HG03175 (cell line): ENCODE measurements around the gene SLC6A8.
"Not testable (repeated sequence)": the region's sequence is repeated elsewhere in the genome, so short reads cannot be mapped to it uniquely, and the experiment has no call there.

Experiments used
- ATAC-seq: cut with Tn5 transposase; IDR thresholded peaks from one replicate; pipeline ENCODE4 v1.9.1; 2021; ENCODE audit warnings: mild to moderate bottlenecking, moderate library complexity; ENCODE audit not compliant: unreplicated experiment

Gene SLC6A8

DNA sequence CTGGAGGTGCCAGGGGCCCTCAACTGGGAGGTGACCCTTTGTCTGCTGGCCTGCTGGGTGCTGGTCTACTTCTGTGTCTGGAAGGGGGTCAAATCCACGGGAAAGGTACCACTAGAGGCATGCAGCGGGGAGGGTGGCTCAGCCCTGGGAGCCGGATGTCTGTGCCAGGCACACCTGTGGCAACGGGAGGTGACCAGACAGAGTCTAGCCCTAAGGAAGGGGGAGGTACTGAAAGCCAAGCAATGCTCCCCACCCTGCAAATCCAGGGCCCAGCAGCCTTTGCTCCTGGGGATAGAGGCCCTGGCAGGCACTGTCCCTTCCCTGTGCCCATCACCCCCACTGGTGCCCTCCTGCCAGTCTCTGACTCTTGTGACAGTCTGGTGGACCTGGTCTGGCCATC is 4.3 kb downstream of the SLC6A8 start:
- no peak for ATAC-seq

DNA sequence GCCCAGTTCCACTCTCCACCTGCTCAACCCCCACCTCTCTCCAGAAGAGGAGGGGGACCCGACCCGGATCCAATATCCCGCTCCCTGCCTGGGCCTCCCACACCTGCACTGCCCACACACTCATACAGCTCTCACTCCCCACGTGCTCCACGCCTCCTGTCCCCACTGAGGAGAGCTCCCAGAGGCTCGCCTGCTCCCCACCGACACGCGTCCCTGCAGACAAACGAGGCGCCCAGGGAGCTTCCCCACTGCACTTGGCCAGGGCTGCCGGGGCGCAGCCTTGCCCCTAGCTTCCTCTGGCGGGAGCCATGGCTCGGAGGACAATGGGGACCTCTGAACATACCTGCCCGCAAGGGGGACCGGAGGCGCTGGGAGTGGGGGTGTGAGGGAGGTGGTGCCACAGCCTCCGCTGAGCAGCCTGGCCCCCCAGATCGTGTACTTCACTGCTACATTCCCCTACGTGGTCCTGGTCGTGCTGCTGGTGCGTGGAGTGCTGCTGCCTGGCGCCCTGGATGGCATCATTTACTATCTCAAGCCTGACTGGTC is 5.0 kb downstream of the SLC6A8 start:
- no peak for ATAC-seq

DNA sequence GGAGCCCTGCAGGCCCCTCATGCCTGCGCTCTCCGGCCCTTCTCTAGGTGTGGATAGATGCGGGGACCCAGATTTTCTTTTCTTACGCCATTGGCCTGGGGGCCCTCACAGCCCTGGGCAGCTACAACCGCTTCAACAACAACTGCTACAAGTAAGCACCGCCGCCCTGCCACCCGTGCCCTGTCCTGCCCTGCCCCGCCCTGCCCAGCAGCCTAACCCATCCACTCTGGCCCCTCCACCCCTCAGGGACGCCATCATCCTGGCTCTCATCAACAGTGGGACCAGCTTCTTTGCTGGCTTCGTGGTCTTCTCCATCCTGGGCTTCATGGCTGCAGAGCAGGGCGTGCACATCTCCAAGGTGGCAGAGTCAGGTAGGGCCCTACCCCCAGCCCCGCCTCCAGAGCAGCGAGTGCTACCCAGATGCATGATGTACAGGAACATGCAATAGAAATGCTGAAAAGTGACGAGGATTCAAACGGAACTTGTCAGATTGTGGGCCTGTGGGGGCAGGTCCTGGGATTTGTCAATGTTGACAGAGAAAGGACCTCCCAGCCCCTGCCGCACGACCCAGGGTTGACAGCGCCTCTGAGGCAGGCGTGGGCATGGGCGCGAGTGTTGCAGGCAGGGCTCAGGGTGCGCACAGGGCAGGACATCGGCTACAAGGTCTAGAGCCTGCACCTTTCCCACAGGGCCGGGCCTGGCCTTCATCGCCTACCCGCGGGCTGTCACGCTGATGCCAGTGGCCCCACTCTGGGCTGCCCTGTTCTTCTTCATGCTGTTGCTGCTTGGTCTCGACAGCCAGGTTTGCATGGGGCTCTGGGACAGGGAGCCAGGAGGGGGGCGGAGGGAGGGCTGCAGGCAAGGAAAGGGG is 5.7 kb downstream of the SLC6A8 start:
- no peak for ATAC-seq

DNA sequence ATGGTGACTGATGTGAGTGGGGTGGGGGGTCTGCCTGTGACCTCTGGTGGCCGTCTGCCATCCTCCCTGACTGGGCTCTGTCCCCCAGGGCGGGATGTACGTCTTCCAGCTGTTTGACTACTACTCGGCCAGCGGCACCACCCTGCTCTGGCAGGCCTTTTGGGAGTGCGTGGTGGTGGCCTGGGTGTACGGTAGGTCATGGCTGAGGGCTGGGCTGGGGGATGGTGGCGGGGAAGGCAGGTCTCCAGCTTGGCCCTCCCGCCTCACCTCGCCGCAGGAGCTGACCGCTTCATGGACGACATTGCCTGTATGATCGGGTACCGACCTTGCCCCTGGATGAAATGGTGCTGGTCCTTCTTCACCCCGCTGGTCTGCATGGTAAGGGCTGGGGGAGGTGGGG is 6.5 kb downstream of the SLC6A8 start:
- ATAC-seq = not testable (repeated sequence)

DNA sequence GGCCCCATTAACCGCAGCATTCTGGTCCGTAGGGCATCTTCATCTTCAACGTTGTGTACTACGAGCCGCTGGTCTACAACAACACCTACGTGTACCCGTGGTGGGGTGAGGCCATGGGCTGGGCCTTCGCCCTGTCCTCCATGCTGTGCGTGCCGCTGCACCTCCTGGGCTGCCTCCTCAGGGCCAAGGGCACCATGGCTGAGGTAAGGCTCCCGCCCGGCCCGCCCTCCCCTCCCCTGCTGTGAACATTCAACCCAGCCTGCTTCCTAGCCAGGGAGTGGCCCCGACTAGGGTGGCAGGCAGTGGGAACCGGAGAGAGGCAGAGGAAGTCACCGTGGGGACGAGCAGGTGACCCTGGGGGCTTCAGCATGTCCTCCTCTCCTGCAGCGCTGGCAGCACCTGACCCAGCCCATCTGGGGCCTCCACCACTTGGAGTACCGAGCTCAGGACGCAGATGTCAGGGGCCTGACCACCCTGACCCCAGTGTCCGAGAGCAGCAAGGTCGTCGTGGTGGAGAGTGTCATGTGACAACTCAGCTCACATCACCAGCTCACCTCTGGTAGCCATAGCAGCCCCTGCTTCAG is 7.1 kb downstream of the SLC6A8 start:
- ATAC-seq = no peak

DNA sequence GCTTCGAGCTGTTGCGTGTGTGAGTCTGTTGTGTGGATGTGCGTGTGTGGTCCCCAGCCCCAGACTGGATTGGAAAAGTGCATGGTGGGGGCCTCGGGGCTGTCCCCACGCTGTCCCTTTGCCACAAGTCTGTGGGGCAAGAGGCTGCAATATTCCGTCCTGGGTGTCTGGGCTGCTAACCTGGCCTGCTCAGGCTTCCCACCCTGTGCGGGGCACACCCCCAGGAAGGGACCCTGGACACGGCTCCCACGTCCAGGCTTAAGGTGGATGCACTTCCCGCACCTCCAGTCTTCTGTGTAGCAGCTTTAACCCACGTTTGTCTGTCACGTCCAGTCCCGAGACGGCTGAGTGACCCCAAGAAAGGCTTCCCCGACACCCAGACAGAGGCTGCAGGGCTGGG is 8.4 kb downstream of the SLC6A8 start:
- ATAC-seq = no peak

DNA sequence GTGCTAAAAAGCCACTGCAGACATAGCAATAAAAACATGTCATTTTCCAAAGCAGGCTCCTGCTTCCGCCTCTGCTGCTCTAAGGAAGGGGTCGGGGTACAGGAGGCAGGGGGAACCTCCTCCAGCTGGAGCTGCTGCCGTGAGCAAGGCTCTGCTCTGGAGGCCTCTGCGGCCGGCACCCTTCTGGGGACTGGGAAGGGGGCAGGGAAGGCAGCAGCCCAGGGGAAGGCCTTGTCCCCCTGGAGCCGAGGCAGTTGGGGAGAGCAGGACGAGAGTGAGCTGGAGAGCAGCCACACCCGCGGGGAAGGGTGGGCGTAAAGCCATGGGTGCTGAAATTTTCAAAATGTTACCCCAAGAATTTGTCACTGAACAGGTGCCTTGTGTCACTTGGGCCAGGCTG is 8.8 kb downstream of the SLC6A8 start:
- ATAC-seq = not testable (repeated sequence)

DNA sequence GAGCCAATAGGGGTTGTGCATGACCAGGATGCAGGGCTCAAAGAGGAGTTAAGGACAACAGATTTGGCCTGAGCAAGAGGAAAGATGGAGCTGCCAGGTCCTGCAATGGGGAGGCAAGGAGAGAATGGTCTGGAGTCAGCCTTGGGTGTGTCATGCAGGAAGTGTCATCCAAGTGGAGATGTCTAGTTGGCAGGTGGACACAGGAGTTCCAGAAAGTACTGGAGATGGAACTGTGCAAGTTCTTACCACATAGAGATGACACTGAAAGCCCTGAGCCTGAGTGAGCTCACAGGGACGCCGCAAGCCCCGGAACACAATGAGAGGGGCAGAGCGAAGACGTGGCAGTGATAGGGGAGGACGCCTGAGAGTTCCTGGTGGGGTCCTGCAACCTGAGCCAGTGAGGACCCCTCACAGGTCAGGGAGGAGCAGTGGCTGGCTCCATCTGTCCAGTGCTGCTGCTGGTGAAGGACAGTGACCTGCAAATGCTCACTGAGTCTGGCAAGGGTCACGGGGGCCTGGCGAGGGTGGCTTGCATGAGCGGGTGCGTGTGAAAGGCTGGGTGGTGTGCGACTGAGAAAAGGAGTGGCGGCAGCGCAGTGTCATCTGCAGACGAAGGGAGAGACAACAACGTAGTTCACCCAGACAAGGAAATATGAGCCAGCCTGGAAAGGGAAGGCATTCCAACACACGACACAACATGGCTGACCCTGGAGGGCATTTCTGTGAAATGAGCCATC is 9.4 kb downstream of the SLC6A8 start:
- not testable (repeated sequence) for ATAC-seq

DNA sequence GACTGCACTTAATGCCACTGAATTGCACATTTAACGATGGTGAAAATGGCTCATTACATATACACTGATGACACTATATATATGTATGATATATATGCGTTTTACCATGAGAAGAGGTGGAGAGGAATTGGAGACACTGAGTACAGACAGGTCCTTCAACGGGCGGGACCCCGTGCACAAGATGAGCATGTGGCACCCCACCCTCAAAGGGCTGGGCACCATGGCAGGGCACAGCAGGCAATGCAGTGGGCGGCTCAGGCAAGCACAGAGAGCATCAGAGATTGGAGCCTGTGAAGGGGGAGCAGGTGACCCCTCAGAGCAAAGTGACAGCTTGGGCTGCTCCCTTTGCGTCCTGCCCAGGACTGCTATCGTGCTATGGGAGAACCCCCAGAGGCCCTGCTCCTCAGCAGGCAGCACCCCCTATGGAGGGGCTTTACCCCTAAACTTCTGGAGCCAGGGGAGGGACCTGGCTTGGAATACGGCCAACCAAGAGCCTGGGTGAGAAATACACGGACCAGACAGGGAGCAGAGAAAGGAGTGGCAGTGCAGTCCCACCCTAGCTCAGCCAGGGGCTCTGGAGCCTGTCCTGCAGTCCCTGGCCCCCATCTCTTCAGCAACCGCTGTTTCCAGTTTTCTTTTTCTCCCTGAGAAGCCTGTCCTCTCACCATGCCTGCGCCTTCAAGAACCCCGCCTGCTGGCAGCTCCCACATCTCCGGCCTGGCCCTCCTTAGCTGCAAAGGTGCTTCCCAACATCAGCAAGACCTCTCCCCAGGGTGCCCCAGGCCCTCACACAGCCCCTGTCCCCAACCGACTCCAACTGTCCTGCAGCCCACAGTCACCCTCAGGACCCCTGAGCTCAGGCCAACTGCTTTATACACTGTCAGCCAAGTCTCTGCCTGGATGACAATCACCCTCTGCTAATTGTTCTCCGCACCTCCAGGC is 10.5 kb downstream of the SLC6A8 start:
- ATAC-seq = no peak

DNA sequence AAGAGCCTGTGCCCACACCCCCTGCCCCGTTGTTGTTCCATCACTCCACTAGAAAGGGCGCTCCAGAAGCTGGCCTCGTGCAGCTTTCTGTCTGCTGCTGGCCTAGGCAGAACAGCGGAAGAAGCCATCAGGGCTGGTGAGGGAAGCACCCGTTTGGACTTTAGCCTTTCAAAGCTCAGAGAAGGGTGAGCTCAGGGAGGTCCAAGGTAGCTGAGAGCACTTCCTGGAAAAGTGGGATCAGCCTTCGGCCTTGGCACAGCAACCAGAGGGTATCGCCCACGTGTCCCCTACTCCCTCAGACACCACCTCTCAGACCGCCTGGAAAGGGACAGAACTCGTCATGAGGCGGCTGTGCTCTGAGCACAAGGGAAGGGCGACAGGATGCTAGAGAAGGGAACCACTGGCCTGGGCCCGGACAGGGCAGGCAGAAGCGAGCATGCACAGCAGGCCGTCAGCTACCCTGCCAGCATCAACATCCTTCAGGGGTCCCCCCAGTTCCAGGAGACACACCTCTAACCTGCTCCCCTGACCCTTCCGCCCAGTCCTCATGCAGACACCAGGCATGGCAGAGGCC is 11.6 kb downstream of the SLC6A8 start:
- ATAC-seq = not testable (repeated sequence)

DNA sequence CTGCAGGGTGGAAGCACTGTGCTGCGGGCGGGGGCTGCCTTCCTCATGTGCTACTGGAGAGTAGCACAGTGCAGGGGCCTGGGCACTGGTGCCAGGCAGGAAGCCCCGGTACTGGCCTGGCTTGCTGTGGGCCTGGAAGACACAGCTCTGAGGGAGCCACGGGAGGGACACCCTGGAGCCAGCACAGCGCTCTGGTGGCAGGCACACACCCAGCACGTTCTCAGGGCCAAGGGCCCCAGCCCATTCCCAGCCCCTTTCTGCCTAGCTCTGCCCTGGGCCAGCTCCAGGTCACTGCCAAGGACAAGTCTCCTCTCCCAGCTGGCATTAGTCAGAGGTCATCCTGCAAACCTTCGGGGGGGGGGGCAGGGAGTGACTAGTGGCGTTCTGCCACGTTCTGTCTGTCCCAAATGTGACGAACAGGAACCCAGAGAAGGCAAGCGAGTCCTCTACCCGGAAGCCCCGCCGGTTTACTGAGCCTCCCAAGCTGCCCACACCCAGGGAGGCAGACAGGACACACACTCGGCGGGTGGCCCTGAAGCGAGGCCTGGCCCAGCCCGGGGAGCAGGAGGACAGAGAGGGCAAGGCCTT is 12.2 kb downstream of the SLC6A8 start:
- ATAC-seq = not testable (repeated sequence)

DNA sequence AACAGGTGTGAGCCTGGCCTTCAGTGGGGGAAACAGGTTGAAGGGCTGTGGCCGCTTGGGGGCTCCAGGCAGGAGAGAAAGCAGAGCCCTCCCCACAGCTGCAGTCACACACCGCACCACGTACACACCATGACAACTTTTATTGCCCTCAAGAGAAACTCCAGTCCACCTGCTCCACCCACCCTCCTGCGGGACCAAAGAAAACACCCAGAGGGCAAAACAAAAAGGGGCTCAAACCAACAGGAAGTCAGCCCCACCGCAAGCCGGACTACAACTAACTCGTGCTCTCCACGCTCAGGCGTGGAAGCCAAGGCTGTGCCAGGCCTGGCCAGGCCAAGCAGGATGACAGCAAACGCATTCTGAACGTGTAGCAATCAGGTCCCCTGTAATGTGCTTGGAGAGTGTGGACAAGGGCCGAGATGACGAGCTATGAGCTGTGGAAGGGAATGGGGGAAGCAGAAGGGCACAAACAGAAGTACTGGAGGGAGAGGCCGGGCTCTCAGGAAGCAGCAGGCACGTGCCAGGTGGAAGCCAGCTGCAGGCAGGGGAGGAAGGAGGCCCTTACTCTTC is 12.7 kb downstream of the SLC6A8 start:
- no peak for ATAC-seq

DNA sequence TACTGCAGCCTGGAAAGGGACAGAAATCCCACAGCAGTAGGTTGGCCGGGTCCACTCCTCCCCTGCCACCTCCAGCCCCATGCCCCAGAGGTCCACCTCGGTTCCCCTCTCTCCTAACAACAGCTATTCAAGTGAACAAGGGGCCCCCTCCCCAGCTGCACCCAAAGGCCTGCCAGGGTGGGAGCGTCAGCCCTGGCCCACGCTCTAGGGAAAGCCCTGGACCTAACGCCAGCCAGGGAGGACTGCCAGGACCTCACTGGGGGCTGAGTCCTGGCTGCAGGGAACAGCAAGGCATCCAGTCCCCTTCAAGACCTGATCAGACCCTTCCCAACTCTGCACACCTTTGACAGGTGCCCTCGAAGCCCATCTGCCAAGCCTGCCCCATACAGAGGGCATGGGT is 13.2 kb downstream of the SLC6A8 start:
- ATAC-seq = no peak

DNA sequence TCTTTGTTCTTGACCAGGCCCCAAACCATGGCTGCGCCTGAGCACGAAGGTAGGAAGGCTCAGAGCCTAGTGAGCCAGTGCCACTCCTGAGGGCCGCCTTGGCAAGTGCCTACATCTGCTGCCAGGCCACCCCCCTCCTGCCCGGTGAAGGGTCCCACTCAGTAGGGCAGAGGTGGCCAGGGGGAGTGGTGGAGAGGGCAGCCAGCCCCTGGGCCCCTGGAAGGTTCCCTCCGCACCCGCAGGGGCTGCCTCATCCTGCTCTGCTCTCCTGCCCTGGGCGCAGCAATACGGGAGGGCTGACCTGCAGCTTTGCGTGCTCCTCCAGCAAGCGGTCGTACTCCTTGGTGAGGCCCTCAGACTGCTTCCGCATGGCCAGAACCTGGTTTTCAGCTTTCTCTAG is 14.0 kb downstream of the SLC6A8 start:
- no peak for ATAC-seq

DNA sequence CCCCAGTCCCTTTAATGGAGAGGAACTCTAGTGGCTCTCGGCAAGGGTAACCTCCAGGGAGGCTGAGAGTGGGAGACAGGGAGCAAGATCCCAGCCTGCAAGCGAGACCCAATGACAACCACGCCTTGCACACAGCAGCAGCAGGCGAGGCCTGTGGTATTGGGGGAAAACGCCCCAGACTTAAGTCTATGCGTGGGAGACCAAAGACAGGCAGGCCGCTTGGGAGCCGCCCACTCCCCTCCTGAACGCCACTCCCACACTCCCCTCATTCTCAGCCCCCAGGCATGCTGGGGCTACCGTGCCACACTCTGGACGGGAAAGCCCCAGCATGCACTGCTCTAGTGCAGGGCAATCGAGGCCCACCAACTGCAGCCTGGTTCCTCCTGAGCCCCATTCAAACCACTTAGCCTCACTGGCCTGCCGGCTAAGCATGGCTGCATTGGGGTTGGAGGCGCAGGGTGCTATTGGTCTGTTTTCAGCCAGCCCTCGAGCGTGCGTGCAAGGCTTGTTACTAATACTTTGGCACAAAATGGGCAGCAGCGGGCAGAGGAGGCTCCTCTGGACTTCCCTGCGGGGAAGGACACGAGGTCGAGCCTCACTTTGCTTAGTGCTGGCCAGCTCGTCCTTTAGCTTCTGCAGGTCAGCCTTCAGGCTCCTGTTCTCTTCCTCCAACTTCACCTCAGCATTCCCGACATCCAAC is 14.8 kb downstream of the SLC6A8 start:
- ATAC-seq = no peak

DNA sequence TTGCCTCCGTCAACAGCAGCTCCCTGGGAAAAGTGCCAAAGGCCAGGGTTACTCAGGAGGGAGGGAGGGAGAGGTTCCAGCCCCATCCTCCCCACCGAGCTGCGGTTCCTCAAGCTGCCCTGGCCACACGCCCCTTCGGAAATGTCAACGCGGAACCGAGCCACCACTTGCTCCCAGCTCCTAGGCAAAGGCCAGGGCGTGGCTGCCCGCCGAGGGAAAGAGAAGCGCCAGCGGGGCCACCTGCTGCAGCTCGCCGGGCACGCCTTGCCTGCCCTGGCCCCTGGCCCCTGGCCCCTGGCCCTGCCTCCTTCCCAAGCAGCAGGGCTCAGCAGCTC is 15.3 kb downstream of the SLC6A8 start:
- ATAC-seq = no peak

DNA sequence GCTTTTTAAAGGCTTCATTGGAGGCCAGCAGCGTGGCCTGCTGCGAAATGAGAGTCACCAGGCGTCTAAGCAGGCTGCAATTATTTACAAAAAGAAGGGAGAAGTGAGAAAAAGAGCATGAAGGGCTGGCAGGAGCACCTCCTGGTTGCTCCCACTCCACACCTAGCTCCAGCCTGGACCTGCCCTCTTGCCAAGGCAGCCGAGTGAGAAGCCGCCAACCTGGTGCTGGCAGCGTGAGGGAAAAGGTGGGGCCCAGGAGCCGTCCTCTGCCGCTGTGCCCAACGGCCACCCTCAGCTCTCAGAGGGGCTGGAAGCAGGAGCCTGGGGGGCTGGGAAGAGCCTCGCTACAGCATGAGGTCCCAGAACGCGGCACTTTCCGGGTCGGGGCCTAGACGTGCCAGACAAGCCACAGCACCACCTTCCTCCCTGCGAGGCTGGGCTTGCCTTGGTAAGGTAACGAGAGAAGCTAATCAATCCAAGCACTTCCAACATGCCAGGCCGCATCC is 16.3 kb downstream of the SLC6A8 start:
- ATAC-seq = no peak

DNA sequence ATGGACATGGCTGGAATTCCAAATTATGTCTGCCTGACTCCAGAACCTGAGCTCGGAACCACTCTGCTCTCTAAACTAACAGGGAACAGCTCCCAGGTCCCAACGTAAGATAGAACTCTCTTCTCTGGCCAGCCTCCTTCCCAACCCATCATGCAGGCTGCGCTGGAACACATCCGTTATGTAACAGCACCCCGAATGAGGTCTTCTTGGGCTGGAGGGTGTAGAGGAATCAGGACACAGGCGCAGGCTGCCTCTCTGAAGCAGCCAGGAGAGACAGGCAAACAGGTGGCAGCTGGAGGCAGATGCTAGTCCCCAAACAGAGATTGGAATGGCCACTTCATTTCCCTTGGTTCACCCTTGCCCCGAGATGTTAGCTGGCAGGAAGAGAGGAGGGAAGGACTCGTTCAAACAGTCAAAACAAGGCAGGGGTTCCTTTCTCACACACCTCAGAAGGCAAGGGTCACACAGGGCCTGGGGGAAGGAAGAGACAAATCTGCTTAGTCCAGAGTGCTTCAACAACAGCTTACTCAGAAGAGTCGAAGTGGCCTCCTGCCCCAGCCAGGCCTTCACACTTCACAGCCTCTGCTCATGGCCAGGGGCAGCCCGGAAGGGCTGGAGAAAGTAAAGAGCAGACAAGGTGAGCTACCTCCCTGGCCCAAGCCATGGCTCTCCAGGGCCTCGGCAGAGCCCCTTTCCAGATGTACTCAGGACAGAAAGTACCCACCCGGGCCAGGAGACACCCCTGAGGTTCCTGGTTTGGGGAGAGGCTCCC is 17.1 kb downstream of the SLC6A8 start:
- ATAC-seq = not testable (repeated sequence)
